ENCODE measurements around the gene ANP32E.

The ANP32E gene

GRCh38 chr1:150261367-150261766, 25.5 kb upstream of the ANP32E start:
- CTCF ChIA-PET: interaction anchor here (0.6 to 1.3 kb wide), 3 partner anchors 11 to 20 kb away, joined by 3 read pairs; partner anchors contain the start of gene C1orf54

More at GRCh38 chr1:150261367-150261766, 25.5 kb upstream of the ANP32E start:
- POLR2A ChIA-PET: interaction anchor here (1.6 kb wide), 1 partner anchor 10 kb away, joined by 4 read pairs; no protein-coding TSS in a partner anchor
- H3K4me3 ChIP-seq (ENCODE audit: low read depth, low read length): no peak overlapping the region
- H3K4me1 ChIP-seq (ENCODE audit: control insufficient read depth, insufficient read depth, low read length): peaks cover 9% of the 10 kb centered on the region; the same call in 1 of the 2 replicates
- H3K27ac ChIP-seq (ENCODE audit: extremely low read depth, low read depth, low read length): no peak overlapping the region
- peaks cover 0 to 22% of the 10 kb centered on the region in 2 experiments; a peak in 2 of 3 replicates for H3K36me3 ChIP-seq (ENCODE audit: control insufficient read depth in 2 of 2, insufficient read depth in 1 of 2, low read length in 2 of 2)
- H3K9me3 ChIP-seq (ENCODE audit: control insufficient read depth, insufficient read depth, low read depth, low read length): no peaks in the 10 kb centered on the region
- TF ChIP-seq KLF16 (tag by site-specific recombination; IDR thresholded peaks at IDR 0.05) (no peak), ZNF155 (tag by site-specific recombination; IDR thresholded peaks at IDR 0.05) (no peak), ZNF202 (tag by site-specific recombination; IDR thresholded peaks at IDR 0.05; ENCODE audit: borderline replicate concordance) (no peak), ZBTB49 (tag by site-specific recombination; IDR thresholded peaks at IDR 0.05; ENCODE audit: low read depth) (no peak), HOXD13 (CRISPR knock-in tag; IDR thresholded peaks at IDR 0.05; ENCODE audit: borderline replicate concordance) (no peak), ZNF146 (tag by site-specific recombination; IDR thresholded peaks at IDR 0.05) (no peak), WT1 (tag by site-specific recombination; IDR thresholded peaks at IDR 0.05) (no peak), ZSCAN16 (tag by site-specific recombination; IDR thresholded peaks at IDR 0.05) (no peak), PRDM2 (tag by site-specific recombination; IDR thresholded peaks at IDR 0.05; ENCODE audit: borderline replicate concordance) (no peak), ZNF677 (tag by site-specific recombination; IDR thresholded peaks at IDR 0.05) (no peak), ZNF692 (tag by site-specific recombination; IDR thresholded peaks at IDR 0.05) (no peak), ZNF558 (tag by site-specific recombination; IDR thresholded peaks at IDR 0.05) (no peak), ZNF223 (tag by site-specific recombination; IDR thresholded peaks at IDR 0.05) (no peak)

Data from HEK293 (cell line).